Measurements from ENCODE around the gene STK31.
A peak's percentile ranks its signal among the peaks of the same experiment; 100 is the strongest.
"Not testable (repeated sequence)": the region's sequence is repeated elsewhere in the genome, so short reads cannot be mapped to it uniquely, and the experiment has no call there.

Gene STK31

DNA sequence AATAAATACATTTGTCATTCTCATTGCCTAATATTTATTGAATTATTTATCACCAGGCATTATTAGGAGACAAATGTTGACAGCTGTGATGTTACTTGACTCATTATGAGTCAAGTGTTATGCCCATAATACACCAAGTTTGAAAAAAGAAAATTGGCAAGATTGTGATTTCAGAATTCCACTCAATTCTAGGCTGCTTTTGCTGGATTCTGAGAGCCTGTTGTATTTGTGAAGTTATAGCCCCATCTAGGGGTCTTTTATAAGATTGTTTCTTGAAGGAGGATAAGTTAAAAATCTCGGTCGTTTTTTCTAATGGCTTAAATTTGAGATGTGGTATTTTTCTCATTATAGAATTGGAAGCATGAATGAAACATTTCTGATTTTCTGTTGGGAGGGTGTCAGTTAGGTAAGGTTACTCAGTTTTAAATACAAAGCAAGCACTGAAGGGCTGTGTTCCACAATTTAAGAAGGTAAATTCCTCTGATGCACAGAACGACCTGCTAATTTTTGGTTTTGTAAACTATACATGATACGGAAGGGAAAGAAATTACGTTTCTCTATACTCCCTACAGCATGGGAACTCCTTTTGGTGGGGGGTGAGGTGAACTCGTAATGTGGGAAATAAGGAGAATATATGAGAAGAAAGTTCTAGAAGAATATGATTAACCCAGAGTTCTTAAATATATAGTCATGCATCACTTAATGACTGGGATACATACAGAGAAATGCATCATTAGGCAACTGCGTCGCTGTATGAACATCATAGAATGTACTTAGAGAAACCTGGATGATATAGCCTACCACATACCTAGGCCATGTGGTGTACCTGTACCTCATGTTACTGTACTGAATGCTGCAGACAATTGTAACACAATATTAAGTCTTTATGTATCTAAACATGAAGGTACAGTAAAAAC is 2.6 kb downstream of the STK31 start:
- peak in 1 of 51 donors; percentile 32 for DNase-seq

DNA sequence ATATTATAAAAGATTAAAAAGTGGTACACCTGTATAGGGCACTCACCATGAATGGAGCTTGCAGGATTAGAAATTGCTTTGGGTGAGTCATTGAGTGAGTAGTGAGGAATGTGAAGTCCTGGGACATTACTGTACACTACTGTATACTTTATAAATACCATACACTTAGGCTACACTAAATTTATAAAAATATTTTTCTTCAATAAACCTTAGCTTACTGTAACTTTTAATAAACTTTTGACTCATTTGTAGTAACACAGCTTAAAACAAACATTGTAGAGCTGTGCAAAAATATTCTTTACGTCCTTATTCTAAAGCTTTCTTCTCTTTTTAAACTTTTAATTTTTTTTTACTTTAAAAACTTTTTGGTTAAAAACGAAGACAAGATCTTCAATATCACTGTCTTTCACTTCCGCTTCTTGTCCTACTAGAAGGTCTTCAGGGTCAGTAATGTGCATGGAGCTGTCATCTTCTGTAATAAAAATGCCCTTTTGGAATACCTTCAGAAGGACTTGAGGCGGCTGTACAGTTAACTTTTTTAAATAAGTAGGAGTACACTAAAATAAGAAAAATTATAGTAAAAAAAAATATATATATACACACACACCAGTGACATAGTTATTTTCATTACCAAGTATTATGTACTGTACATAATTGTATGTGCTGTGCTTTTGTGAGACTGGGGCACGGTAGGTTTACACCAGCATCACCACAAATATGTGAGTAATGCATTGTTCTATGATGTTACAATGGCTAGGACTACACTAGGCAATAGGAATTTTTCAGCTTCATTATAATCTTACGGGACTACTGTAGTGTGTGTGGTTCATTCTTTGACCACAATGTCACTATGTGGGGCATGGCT is 3.5 kb downstream of the STK31 start:
- no peak for DNase-seq

DNA sequence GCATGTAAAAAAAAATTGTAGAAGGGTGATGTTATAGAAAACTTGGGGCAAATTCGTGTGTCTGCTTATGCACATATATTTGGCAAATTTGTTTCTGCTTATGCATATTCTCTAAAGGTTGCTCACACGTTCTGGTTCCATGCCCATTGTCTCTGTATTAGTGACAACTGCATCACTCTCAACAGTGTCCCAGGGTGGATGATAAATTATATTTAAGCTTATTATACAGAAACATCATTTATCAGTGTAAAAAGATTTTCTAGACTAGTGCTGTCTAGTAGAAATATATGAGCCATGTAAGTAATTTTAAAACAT is 4.1 kb downstream of the STK31 start:
- DNase-seq: no peak

DNA sequence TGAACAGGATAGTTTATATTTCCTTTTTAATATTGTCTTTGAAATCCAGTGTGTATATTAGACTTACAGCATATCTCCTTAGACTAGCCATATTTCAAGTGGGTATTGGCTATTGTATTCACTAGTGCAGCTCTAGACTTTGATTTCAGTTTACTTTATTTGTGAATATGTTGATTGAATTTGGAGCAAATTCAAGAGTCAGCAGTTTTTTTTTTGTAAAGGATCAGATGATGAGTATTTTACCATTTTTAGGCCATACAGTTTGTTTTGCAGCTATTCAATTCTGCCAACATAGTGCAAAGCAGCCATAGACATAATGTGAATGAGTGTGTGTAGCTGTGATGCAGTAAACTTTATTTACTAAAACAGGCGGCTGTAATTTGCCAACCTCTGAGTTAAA is 4.6 kb downstream of the STK31 start:
- no peak for DNase-seq

DNA sequence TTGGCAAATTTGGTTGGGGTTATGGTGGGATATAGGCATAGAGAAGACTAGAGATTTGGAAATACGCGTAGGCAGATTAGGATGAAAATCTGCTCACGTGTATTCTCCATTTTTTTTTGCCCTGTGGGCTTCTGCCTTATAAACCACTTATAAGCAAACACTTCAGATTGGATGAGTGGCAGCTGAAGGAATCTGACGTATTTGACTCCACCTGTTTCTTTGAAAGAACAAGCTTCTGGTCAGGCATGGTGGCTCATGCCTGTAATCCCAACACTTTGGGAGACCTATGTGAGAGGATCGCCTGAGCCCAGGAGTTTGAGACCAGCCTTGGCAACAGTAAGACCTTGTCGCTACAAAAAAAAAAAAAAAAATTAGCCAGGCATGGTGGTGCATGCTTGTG is 5.1 kb downstream of the STK31 start:
- DNase-seq: no peak

DNA sequence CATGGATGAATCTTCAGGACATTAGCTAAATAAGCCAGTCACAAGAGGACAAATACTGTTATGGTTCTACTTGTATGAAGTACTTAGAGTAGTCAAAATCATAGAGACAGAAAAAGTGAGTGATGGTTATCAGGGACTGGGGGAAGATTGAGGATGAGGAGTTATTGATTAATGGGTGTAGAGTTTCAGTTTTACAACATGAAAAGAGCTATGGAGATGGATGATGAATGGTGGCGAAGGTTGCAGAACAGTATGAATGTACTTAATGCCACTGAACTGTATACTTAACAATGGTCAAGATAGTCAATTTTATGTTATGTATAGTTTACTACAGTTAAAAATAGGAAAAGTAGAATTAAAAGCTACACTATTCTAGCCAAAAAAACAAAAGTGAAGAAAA is 7.8 kb downstream of the STK31 start:
- no peak for DNase-seq

DNA sequence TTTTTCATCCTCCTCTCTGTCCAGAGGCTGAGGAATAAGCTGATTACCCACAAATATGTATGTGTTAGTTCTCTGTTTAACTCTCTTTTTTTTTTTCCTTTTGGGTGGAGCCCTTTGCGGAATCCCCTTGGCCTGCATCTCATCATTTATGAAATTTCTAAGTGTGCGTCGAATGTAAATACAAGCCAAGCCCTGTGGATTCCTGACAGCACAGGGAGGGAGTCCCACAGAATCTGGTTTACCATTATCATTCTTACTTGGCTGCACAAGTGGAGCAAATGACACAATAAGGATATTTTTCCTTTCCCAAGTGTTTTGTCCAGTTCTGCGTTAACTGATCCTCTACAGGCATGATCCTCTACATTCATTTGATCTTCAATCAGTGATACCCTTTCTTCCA is 11.4 kb downstream of the STK31 start:
- no peak for DNase-seq

DNA sequence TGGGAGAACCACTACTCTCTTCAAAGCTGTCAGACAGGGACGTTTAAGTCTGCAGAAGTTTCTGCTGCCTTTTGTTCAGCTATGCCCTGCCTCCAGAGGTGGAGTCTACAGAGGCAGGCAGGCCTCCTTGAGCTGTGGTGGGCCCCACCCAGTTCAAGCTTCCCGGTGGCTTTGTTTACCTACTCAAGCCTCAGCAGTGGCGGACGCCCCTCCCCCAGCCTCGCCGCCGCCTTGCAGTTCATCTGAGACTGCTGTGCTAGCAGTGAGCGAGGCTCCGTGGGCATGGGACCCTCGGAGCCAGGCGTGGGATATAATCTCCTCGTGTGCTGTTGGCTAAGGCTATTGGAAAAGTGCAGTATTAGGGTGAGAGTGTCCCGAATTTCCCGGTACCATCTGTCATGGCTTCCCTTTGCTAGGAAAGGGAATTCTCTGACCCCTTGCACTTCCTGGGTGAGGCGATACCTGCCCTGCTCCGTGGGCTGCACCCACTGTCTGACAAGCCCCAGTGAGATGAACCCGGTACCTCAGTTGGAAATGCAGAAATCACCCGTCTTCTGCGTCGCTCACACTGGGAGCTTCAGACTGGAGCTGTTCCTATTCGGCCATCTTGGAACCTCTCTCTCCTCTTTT is 12.7 kb downstream of the STK31 start:
- DNase-seq: not testable (repeated sequence)

DNA sequence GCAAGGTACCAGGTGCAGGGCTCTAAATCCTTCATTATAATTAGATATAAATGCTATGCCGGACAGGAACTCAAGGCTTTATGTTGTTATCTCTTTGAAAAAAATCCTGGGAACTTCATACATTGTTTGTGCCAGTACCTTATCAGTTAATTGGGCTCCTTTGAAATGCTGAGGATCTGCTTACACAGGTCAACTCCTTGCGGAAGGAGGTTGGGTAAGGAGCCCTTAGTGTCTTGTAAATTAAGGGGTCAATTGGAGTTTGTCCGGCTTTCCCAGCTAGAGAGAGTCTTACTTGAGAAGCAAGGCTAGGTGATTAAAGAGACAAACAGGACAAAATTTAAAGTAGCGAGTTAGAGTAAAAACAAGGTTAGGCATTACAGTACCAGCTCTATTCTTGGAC is 14.1 kb downstream of the STK31 start:
- not testable (repeated sequence) for DNase-seq

DNA sequence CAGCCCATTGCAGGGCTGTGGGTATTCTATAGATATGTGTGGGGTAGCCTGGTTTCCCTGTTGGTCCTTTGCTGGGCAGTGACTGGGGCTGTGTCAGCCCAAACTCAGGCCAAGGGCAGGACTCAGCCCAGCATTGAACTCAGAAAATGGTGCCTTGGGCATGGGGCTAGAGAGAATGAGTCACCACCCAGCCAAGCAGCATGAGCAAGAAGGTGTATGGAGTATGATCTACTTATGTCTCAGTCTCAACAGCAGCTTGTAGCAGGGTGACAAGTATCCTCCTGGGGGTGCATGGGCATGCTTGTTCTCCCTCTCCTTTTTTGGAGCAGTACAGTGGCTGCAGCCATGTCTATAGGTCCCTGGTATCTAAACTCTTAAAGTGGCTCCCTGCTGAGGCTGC is 32.0 kb downstream of the STK31 start:
- DNase-seq: no peak

DNA sequence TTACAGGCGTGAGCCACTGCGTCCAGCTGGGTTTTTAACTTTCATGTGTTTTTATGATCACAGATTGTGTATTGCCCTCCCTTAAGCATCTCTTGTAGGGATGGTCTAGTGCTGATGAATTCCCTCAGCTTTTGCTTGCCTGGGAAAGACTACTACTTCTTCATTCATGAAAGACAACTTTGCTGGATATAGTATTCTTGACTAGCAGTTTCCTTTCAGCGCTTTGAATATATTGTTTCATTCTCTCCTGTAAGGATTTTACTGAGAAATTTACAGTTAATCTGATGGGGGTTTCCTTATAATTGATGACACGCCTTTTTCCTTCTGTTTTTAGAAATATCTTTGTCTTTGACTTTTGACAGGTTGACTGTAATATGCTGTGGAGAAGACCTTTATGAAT is 33.2 kb downstream of the STK31 start:
- DNase-seq: no peak

DNA sequence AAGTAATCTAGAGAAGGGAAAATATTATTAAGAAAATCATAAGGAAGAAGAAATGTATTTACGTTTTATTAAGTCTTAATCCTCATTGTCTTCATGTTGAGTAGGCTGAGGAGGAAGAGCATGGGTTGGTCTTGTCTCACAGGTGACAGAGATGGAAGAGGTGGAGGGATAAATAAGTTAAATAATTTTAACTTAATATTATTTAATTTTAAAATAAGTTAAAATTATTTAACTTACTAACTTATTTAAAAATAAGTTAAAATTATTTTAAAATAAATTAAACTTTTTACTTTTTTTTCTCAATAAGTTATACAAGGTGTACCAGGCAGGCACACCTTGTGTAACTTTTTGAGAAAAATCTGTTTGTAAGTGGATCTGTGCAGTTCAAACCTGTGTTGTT is 36.6 kb downstream of the STK31 start:
- no peak for DNase-seq

DNA sequence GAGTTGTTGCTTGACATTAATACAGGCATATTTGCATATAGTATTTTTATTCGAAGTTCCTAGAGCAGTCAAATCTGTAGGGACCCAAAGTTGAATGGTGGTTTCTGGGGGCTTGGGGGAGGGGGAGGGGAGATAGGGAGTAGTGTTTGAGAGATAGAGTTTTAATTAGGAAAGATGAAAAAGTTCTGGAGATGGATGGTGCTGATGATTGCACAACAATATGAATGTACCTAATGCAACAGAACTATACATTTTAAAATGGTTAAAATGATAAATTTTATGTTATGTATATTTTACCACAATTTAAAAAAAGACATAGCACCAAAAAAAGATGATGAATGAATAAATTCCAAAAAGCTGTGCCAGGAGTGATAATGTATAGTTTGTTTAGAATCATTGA is 41.8 kb downstream of the STK31 start:
- no peak for DNase-seq

DNA sequence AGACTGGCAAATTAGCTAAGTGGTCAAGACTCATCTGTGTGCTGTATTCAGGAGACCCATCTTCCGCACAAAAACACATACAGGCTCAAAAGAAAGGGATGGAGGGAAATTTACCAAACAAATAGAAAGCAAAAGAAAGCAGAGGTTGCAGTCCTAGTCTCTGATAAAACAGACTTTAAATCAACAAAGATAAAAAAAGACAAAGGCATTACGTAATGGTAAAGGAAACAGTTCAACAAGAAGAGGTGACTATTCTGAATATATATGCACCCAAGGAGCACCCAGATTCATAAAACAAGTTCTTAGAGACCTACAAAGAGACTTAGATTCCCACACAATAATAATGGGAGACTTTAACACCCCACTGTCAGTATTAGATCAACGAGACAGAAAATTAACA is 48.8 kb downstream of the STK31 start:
- DNase-seq: not testable (repeated sequence)

DNA sequence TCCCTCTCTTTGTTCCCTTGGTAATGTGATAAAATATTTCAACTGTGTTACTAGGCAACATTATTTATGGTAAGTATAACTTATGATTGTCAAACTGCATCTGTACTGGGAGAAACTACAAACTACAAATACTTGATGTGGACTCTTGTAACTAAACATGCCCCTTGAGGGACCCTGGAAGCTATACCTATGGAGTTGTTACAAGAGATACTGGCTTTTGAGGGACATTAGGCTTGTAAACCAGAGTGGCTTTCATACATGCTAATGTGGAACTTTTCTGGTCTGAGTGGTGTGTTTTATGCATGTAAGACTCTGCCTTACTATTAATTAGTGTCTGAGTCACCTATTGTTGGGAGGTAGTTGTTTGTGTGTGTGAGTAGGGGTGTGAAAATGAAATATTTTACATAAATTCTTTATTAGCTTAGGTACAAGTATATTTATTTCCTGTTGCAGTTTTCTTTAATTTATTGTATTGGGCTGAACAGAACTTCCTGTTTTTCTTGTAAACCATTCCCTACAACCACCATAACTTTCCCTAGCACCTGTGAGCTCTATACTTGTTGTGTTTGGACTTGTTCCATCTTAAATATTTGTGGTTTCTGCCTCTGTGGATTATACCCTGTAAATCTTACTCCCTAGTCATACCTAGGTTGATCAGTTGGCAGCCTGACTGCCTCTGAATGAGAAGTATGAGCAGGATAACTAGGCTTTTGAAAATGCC is 49.8 kb downstream of the STK31 start:
- no peak for DNase-seq

DNA sequence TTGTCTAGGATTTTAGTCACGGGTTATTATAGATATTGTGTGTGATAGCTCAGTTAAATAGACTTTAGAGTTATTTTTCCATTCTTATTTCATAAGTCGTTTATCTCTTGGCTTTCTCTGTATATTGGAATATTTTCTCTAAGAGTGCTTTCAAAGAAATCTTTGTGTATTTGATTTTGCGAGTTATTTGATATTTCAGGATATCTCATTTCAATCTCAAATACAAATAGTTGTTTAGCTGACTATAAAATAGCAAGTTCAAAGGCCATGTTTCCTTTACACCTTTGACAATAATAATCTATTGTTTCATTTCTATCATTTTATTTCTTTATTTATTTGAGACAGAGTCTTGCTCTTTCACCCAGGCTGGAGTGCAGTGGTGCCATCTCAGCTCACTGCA is 55.9 kb downstream of the STK31 start:
- no peak for DNase-seq

DNA sequence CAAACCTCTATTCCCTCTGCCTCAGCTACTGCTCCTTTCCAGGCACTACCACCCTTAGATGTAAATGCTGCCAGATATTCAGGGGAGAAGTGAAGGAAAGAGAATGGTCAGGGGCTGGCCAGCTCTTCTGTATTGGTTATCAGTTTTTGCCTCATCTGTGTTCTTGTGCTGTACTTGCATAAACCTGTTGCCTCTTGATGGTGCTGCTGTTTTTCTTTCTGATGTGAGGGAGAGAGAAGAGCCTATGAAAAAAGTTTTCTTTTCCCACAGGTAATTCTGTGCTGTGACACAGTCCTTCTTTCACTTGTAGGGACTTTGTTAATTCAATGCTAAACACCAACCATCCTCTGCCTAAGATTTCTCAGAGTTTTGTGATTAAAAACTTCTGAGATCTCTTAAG is 57.5 kb downstream of the STK31 start:
- no peak for DNase-seq

DNA sequence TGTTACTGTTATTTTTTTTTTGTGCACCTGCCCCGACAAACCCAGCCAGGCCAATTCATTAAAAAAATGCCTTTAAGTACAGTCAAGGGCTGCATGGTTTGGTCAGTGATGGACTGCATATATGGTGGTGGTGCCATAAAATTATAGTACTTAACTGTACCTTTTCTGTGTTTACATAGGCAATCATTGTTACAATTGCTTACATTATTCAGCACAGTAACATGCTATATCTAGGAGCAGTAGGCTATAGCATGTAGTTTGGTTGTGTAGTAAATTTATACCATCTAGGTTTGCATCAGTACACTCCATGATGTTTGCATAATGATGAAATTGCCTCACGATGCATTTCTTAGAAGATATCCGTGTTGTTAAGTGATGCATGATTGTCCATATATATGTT is 58.0 kb downstream of the STK31 start:
- DNase-seq: no peak

DNA sequence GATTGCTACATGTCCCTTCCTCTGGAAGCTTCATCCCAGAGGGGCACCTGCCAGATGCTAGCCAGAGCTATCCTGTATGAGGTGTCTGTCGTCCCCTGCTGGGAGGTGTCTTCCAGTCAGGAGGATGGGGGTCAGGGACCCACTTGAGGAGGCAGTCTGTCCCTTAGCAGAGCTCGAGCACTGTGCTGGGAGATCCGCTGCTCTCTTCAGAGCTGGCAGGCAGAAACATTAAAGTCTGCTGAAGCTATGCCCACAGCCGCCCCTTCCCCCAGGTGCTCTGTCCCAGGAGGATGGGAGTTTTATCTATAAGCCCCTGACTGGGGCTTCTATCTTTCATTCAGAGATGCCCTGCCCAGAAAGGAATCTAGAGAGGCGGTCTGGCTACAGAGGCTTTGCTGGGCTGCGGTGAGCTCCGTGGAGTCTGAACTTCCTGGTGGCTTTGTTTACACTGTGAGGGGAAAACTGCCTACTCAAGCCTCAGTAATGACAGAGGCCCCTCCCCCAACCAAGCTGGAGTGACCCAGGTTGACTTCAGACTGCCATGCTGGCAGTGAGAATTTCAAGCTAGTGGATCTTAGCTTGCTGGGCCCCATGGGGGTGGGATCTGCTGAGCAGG is 69.3 kb downstream of the STK31 start:
- not testable (repeated sequence) for DNase-seq

DNA sequence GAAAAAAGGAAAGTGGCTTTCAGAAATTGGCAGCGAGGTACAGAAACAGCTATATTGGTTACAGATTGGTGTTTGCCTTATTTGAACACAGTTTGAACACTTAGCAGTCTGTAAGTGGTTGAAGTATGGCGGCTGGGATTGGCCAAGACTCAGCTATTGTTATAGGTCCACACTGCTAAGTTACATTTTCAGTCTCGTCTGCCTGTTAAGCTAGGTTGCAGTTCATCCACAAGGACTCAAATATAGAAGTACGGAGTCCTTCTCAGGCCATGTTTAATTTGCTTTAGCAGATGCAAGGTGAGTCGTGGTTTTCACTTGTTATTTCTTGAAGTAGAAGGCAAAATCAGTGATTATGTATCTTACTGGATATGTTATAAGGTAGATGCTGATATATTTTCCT is 73.1 kb downstream of the STK31 start:
- no peak for DNase-seq

DNA sequence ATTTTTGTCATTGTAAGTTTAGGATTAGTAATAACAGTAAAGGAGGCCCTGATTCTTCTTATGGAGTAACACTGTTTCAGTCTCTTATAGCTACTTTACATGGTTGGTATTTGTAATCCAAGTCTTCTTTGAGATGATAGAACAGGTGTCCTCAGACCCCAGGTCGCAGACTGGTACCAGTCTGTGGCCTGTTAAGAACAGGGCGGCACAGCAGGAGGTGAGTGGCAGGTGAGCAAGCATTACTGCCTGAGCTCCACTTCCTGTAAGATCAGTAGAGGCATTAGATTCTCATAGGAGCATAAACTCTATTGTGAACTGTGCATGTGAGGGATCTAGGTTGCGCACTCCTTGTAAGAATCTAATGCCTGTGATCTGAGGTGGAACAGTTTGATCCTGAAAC is 77.3 kb downstream of the STK31 start:
- no peak for DNase-seq
